Measurements from ENCODE around the gene NPTN. TPM values are rescaled to one million over a fixed set of nuclear protein-coding genes. Genes with fewer than 3 reads are reported as not detected.

NPTN gene
- total RNA-seq, 4 donors from 2014 or later: 261 to 338 (median 333) TPM

DNA sequence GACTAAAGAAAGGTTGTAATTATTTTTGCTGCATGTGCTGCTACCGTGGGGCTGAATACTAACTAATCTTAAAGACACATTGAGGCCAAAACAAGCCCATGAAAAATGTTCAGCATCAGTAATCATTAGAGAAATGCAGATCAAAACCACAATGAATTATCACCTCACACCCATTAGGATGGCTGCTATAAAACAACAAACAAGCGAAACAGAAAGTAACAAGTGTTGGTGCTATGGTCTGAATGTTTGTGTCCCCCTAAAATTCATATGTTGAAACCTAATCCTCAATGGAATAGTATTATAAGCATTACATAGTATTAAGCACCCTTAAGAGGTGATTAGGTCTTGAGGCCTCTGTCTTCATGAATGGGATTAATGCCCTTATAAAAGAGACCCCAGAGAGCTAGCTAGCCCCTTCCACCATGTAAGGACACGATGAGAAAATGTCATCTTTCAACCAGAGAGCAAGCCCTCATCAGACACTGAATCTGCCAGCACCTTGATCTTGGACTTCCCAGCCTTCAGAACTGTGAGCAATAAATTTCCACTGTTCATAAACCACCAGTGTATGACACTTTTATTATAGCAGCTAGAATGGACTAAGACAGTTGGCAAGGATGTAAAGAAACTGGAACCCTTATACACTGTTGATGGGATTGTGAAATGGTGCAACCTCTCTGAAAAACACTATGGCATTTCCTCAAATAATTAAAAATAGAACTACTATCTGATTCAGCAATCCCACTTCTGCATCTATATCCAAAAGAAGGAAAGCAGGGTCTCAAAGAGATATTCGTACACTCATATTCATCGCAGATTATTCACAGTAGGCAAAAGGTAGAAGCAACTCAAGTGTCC lies 114.1 kb downstream of the NPTN start:
- 80 to 91% methylated on average over 5 of the region's 5 CpGs for whole genome bisulfite sequencing, 2 donors (ENCODE audit: low coverage in 1 of 2)
- TF ChIP-seq POLR2AphosphoS5 (IDR thresholded peaks at IDR 0.05) (no peak), POLR2A (IDR thresholded peaks at IDR 0.05) (no peak), EP300 (IDR thresholded peaks at IDR 0.05) (no peak)
- TF ChIP-seq, protein P1, sequence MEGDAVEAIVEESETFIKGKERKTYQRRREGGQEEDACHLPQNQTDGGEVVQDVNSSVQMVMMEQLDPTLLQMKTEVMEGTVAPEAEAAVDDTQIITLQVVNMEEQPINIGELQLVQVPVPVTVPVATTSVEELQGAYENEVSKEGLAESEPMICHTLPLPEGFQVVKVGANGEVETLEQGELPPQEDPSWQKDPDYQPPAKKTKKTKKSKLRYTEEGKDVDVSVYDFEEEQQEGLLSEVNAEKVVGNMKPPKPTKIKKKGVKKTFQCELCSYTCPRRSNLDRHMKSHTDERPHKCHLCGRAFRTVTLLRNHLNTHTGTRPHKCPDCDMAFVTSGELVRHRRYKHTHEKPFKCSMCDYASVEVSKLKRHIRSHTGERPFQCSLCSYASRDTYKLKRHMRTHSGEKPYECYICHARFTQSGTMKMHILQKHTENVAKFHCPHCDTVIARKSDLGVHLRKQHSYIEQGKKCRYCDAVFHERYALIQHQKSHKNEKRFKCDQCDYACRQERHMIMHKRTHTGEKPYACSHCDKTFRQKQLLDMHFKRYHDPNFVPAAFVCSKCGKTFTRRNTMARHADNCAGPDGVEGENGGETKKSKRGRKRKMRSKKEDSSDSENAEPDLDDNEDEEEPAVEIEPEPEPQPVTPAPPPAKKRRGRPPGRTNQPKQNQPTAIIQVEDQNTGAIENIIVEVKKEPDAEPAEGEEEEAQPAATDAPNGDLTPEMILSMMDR (IDR thresholded peaks at IDR 0.05): no peak
- no peak for ATAC-seq
- H3K4me3 ChIP-seq: no peak overlapping the region
- H3K4me1 ChIP-seq: no peaks in the 10 kb centered on the region
- H3K27ac ChIP-seq: no peak overlapping the region
- no peaks in the 10 kb centered on the region for H3K9me3 ChIP-seq
- H3K27me3 ChIP-seq: no peaks in the 10 kb centered on the region
- H3K36me3 ChIP-seq: no peaks in the 10 kb centered on the region

DNA sequence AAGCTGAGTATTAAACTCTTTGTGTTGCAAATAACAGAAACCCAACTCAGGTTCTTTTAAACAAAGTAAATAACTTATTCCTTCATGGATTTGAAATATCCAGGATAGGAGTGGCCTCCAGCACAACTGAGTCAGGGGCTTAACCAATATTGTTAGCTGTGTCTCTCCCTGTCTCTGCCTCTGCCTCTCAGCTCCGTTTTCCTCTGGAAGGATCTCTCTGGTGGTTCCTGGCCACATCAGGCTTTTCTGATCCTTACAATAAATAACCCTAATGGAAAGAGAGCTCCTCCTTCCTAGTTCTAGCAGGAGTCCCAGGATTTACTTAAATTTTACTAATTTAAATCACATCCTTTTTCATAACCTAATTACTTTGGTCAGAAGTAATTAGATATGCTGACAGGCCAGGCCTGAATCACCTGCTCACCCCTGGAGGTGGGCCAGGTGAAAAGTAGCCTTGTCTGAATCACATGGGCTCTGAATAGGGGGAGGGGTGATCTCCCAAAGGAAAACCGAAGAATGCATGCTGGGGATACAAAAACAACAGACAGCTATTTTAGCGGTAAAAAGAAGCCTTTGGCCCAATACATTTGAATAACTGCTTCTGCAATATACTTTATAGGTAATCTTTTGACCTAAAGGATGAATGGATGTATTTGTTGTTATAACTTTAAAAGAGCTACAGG lies 114.9 kb downstream of the NPTN start:
- Histone ChIP-seq H3K4me3 (no peak overlapping the region), H3K27me3 (no peaks in the 10 kb centered on the region), H3K4me1 (no peaks in the 10 kb centered on the region), H3K36me3 (no peaks in the 10 kb centered on the region), H3K9me3 (no peaks in the 10 kb centered on the region), H3K27ac (no peak overlapping the region)
- WGBS, 2 donors (ENCODE audit: low coverage in 1 of 2): 51% methylated on average over 3 of the region's 3 CpGs
- no peak for ATAC-seq
- no peak for TF ChIP-seq EP300 (IDR thresholded peaks at IDR 0.05)

DNA sequence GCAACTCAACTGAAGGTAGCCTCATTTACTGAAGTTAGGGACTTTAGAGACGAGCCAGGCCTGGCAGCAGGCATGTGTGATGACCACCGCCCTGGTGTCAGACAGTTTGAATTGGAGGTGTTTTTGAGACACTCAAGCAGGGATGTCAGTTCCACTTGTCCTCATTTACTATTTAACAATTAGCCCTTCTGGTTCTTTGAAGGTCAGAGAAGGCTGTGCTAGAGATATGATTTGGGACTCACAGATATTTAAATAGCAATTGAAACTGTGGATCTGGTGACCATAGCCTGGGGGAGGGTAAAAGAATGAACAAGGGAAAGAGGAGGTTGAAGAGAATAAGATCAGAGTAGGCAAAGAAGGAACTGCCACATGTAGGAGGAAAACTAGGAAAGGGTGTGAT lies 115.6 kb downstream of the NPTN start:
- ATAC-seq: no peak
- no peak overlapping the region for H3K27ac ChIP-seq
- no peaks in the 10 kb centered on the region for H3K27me3 ChIP-seq
- TF ChIP-seq, protein P1 (IDR thresholded peaks at IDR 0.05): no peak
- TF ChIP-seq POLR2AphosphoS5 (IDR thresholded peaks at IDR 0.05): no peak
- no peak for TF ChIP-seq EP300 (IDR thresholded peaks at IDR 0.05)
- TF ChIP-seq POLR2A (IDR thresholded peaks at IDR 0.05): no peak
- no peaks in the 10 kb centered on the region for H3K4me1 ChIP-seq
- H3K36me3 ChIP-seq: no peaks in the 10 kb centered on the region
- WGBS, 2 donors (ENCODE audit: low coverage in 1 of 2): 93% methylated on average over 2 of the region's 2 CpGs; no CpG with 5 or more reads in 1 of the 2 donors
- H3K9me3 ChIP-seq: no peaks in the 10 kb centered on the region
- no peak overlapping the region for H3K4me3 ChIP-seq

DNA sequence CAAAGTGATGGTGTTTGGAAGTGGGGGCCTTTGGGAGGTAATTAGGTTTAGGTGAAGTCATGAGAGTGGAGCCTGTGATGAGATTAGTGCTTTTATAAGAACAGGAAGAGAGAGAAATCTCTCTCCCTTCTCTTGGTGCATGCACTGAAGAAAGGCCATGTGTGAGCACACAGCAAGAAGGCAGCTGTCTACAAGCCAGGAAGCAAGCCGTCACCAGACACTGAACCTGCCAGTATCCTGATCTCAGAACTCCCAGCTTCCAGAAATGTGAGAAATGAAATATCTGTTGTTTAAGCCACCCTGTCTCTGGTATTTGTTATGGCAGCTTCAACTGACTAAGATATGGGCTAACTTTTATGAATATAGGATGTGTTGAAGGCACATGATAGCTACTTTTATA lies 117.7 kb downstream of the NPTN start:
- no peak overlapping the region for H3K4me3 ChIP-seq
- ATAC-seq: no peak
- H3K9me3 ChIP-seq: no peaks in the 10 kb centered on the region
- 67 to 78% methylated on average over 1 of the region's 1 CpG for WGBS, 2 donors (ENCODE audit: low coverage in 1 of 2)
- no peak overlapping the region for H3K27ac ChIP-seq
- H3K36me3 ChIP-seq: no peaks in the 10 kb centered on the region
- no peaks in the 10 kb centered on the region for H3K4me1 ChIP-seq
- TF ChIP-seq POLR2AphosphoS5 (IDR thresholded peaks at IDR 0.05) (no peak), POLR2A (IDR thresholded peaks at IDR 0.05) (no peak), EP300 (IDR thresholded peaks at IDR 0.05) (no peak)
- TF ChIP-seq, protein P1 (IDR thresholded peaks at IDR 0.05): no peak
- H3K27me3 ChIP-seq: no peaks in the 10 kb centered on the region

Other genes with a start within 250 kb of the NPTN start
- gene REC114, start 190.2 kb downstream of the NPTN start, total RNA-seq: not detected
- 10 to 100 TPM; 34.7 to 61.5 (median 48.0) TPM for gene CD276, start 51.0 kb upstream of the NPTN start, total RNA-seq
- gene INSYN1, start 120.0 kb upstream of the NPTN start, total RNA-seq: 10 to 100 TPM; 11.4 to 30.2 (median 16.3) TPM
- not detected for gene TBC1D21, start 240.2 kb upstream of the NPTN start, total RNA-seq